ENCODE data around the gene SWT1. TPM values are rescaled to one million over a fixed set of nuclear protein-coding genes. Genes with fewer than 3 reads are reported as not detected.

Gene SWT1
- total and polyA plus RNA-seq, 2 of the 4 experiments (the other 2 are of a cell fraction): 0.82 to 2.7 TPM

GRCh38 chr1:185295091-185295490 lies 138.1 kb downstream of the SWT1 start:
- POLR2A ChIA-PET (ENCODE audit: unreplicated experiment): no interaction called here
- CTCF ChIA-PET: no interaction called here

More at GRCh38 chr1:185295091-185295490, 138.1 kb downstream of the SWT1 start:
- no peak overlapping the region for H2AFZ ChIP-seq (replicated peaks; ENCODE audit: low read length, poor library complexity)
- no peaks in the 10 kb centered on the region for H3K9me3 ChIP-seq (ENCODE audit: control insufficient read depth, insufficient read depth, low read length)
- H4K8ac ChIP-seq (ENCODE audit: low read depth in 2 of 2, low read length in 2 of 2): no peak overlapping the region
- DNase-seq: no peak
- H3K4me2 ChIP-seq (ENCODE audit: low read depth, low read length): no peak overlapping the region
- peaks cover 3 to 8% of the 10 kb centered on the region in 2 experiments; a peak in 2 of 4 replicates for H3K79me1 ChIP-seq (ENCODE audit: low read depth in 1 of 2, low read length in 2 of 2)
- H3K4me1 ChIP-seq (ENCODE audit: control insufficient read depth, insufficient read depth, low read length): no peaks in the 10 kb centered on the region
- in situ Hi-C loops (cut with MboI; ENCODE audit: low sequenced_read_pairs): no loop called here
- H3K4me3 ChIP-seq (ENCODE audit: insufficient read depth, low read depth, low read length): no peak overlapping the region
- no peak overlapping the region for H3K18ac ChIP-seq (ENCODE audit: low read depth, low read length)
- no peak overlapping the region for H3K14ac ChIP-seq (replicated peaks; ENCODE audit: low read depth, low read length)
- H4K5ac ChIP-seq (ENCODE audit: low read depth, low read length): no peak overlapping the region
- H3K27ac ChIP-seq (ENCODE audit: insufficient read depth, low read length): no peak overlapping the region
- H3K27me3 ChIP-seq (ENCODE audit: control insufficient read depth, insufficient read depth, low read length): no peaks in the 10 kb centered on the region
- H2AK5ac ChIP-seq (ENCODE audit: low read depth, low read length): no peak overlapping the region
- H4K20me1 ChIP-seq (ENCODE audit: insufficient read depth, low read length): no peaks in the 10 kb centered on the region; the same call in 1 of the 2 replicates
- H2BK120ac ChIP-seq (ENCODE audit: low read depth, low read length): no peak overlapping the region
- H4K91ac ChIP-seq (ENCODE audit: insufficient read depth, low read depth, low read length): no peak overlapping the region
- H3K9ac ChIP-seq (ENCODE audit: low read depth, low read length): no peak overlapping the region
- H3K9me1 ChIP-seq (ENCODE audit: insufficient read depth, low read length): no peaks in the 10 kb centered on the region
- H3K23ac ChIP-seq (ENCODE audit: low read depth, low read length): no peak overlapping the region
- H3K56ac ChIP-seq (ENCODE audit: extremely low read depth, insufficient read depth, low read length): no peak overlapping the region
- H2BK15ac ChIP-seq (ENCODE audit: low read depth, low read length): no peak overlapping the region
- H3K4ac ChIP-seq (ENCODE audit: low read depth, low read length): no peak overlapping the region
- no peak overlapping the region for H2AK9ac ChIP-seq (replicated peaks; ENCODE audit: low read depth, low read length, poor library complexity)
- no peak overlapping the region for H2BK5ac ChIP-seq (ENCODE audit: low read depth, low read length, poor library complexity, severe bottlenecking)
- BruUV-seq (replicated peaks): no TSS peak
- no peak for ATAC-seq (ENCODE audit: low read depth)
- no peak for TF ChIP-seq RCOR1 (IDR thresholded peaks at IDR 0.05; ENCODE audit: insufficient replicate concordance, low read length)
- no peak for TF ChIP-seq POLR2A (IDR thresholded peaks at IDR 0.05; ENCODE audit: low read depth, low read length)
- no peak for TF ChIP-seq CEBPB (IDR thresholded peaks at IDR 0.05; ENCODE audit: low read depth, low read length)
- no peak for TF ChIP-seq MAFK (IDR thresholded peaks at IDR 0.05; ENCODE audit: low read depth, low read length)
- TF ChIP-seq SMC3 (IDR thresholded peaks at IDR 0.05; ENCODE audit: low read depth, low read length): no peak
- TF ChIP-seq RFX5 (IDR thresholded peaks at IDR 0.05; ENCODE audit: low read depth, low read length): no peak
- TF ChIP-seq MXI1 (IDR thresholded peaks at IDR 0.05; ENCODE audit: borderline replicate concordance, low read depth, low read length): no peak
- TF ChIP-seq MAZ (IDR thresholded peaks at IDR 0.05; ENCODE audit: borderline replicate concordance, low read depth, low read length): no peak
- TF ChIP-seq RAD21 (IDR thresholded peaks at IDR 0.05; ENCODE audit: low read length): no peak
- TF ChIP-seq USF2 (IDR thresholded peaks at IDR 0.05; ENCODE audit: low read depth, low read length): no peak
- no peak for TF ChIP-seq NFE2L2 (IDR thresholded peaks at IDR 0.05; ENCODE audit: low read depth, low read length)
- no peak for TF ChIP-seq FOS (IDR thresholded peaks at IDR 0.05; ENCODE audit: low read depth, low read length)
- peaks cover 20% of the 10 kb centered on the region for H3K36me3 ChIP-seq (ENCODE audit: control insufficient read depth, insufficient read depth, low read length)
- dilution Hi-C loops (cut with HindIII; ENCODE audit: low sequenced_read_pairs, unreplicated experiment): no loop called here
- no peak overlapping the region for H2BK20ac ChIP-seq (ENCODE audit: low read depth, low read length)
- intact Hi-C loops (cut with micrococcal nuclease): no loop called here

Measured in IMR-90 (cell line).